ENCODE data around the gene TARBP1.

DNA sequence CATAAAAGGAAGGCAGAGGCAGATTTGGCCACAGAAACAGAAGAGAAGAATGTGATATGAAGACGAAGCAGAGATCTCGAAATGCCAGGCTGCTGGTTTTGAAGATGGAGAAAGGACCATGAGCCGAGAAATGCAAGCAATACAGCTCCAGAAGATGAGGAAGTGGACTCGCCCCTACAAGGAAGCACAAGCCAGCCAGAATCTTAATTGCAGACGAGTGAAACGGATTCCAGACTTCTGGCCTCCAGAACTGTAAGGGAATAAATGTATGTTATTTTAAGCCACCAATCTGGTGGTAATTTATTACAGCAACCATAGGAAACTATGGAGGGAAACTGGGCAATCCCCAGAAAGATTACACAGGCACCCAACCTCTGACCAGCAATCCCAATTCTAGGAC is 24.1 kb downstream of the TARBP1 start:
- TF ChIP-seq, protein P1, sequence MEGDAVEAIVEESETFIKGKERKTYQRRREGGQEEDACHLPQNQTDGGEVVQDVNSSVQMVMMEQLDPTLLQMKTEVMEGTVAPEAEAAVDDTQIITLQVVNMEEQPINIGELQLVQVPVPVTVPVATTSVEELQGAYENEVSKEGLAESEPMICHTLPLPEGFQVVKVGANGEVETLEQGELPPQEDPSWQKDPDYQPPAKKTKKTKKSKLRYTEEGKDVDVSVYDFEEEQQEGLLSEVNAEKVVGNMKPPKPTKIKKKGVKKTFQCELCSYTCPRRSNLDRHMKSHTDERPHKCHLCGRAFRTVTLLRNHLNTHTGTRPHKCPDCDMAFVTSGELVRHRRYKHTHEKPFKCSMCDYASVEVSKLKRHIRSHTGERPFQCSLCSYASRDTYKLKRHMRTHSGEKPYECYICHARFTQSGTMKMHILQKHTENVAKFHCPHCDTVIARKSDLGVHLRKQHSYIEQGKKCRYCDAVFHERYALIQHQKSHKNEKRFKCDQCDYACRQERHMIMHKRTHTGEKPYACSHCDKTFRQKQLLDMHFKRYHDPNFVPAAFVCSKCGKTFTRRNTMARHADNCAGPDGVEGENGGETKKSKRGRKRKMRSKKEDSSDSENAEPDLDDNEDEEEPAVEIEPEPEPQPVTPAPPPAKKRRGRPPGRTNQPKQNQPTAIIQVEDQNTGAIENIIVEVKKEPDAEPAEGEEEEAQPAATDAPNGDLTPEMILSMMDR (conservative IDR thresholded peaks at IDR 0.05; ENCODE audit: low read depth, low read length): no peak
- TF ChIP-seq NFE2L2 (IDR thresholded peaks at IDR 0.05; ENCODE audit: low read depth, low read length): no peak

Data from IMR-90 (cell line).